Testis (tissue), 2 donors: Measurements from ENCODE around the gene PRDM12.

Experiments used
- POLR2A ChIP-seq: fragments of 450-650 bp; IDR thresholded peaks from one replicate; pipeline ENCODE4 v1.6.1; 2017; ENCODE audit warnings: antibody characterized with exemption, mild to moderate bottlenecking, moderate library complexity
- TF ChIP-seq, protein P1 (sequence below), 3 experiments: fragments of 450-650 bp in 2 of 3; fragments of 200-600 bp in 1 of 3; sonication (generic) in 1 of 3; IDR thresholded peaks; one replicate each; pipeline ENCODE4 v1.5.1; 2016 to 2019; ENCODE audit warnings: antibody characterized with exemption in 3 of 3, mild to moderate bottlenecking in 2 of 3, moderate library complexity in 1 of 3

DNA sequence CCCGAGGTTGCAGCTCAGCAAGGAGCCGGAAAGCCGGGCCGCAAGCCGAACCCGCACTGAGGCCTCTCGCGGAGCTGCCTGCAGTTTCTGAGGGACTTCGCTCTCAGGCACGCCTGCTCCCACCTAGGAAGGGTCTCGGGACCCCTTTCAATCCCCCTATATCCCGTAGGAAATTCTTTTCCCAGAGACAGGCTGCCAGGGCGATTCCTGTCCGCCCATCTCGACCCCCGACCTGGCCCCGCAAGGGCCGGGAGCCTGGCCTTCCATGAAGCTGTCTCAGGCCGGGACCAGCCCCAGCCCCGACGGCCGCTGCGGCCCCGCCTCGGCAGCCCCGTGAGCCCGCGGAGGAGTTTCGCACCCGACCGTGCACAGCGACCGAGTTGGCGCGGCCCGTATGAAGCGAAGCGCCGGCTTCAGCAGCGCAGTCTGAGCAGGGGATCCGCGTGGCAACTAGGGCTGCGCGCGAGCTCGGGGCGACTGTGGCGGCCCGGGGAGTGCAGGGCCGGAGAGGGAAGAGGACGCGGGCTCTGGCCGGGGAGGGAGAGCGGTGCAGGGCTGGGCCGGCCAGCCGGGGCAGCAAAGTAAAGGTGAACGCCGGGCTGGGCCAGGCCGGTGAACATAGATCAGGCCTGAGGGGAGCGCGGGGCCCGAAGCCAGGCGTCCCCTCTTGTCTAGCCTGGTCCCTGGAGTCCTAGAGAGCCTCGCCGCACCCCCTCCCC is 977 bp upstream of the PRDM12 start:
- TF ChIP-seq, protein P1, sequence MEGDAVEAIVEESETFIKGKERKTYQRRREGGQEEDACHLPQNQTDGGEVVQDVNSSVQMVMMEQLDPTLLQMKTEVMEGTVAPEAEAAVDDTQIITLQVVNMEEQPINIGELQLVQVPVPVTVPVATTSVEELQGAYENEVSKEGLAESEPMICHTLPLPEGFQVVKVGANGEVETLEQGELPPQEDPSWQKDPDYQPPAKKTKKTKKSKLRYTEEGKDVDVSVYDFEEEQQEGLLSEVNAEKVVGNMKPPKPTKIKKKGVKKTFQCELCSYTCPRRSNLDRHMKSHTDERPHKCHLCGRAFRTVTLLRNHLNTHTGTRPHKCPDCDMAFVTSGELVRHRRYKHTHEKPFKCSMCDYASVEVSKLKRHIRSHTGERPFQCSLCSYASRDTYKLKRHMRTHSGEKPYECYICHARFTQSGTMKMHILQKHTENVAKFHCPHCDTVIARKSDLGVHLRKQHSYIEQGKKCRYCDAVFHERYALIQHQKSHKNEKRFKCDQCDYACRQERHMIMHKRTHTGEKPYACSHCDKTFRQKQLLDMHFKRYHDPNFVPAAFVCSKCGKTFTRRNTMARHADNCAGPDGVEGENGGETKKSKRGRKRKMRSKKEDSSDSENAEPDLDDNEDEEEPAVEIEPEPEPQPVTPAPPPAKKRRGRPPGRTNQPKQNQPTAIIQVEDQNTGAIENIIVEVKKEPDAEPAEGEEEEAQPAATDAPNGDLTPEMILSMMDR (IDR thresholded peaks at IDR 0.05): no peak
- no peak for TF ChIP-seq POLR2A
